Ammon's horn (tissue), 1 donor: ENCODE measurements around the gene ST13.
"Not testable (repeated sequence)": the region's sequence is repeated elsewhere in the genome, so short reads cannot be mapped to it uniquely, and the experiment has no call there.

Experiments
- DNase-seq: peaks from one replicate; pipeline ENCODE4 v3.0.0-alpha.2; 2016; ENCODE audit warnings: low spot score

ST13 gene

DNA sequence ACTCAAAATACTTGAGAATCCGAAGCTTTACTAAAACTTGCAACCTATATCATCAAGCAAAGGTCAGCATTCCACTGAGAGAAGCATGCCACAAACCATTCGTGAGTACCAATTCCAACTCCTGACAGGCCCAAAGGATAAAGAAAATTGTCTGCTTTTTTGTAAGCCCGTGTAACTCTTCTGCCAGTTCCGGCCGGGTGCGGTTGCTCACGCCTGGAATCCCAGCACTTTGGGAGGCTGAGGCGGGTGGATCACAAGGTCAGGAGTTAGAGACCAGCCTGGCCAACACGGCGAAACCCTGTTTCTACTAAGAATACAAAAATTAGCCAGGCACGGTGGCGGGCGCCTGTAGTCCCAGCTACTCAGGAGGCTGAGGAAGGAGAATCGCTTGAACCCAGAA, 74.7 kb downstream of the ST13 start:
- DNase-seq, result not testable (repeated sequence)
